SK-N-SH treated with all-trans-retinoic acid at 6 μM for 48 hours (cell line): ENCODE data around the gene SRRD.

Source experiments
- ATAC-seq: fragments of 200-7000 bp; cut with Tn5 transposase; 3 replicates; pipeline ENCODE4 v1.9.1; 2020; ENCODE audit warnings: mild to moderate bottlenecking, moderate library complexity
- BACH2 ChIP-seq: fragments of 250-450 bp; sonication (Bioruptor Pico); IDR thresholded peaks from 2 replicates; pipeline ENCODE4 v1.9.0; 2021; ENCODE audit warnings: mild to moderate bottlenecking, borderline replicate concordance
- CREB5 ChIP-seq: fragments of 250-450 bp; sonication (Bioruptor Pico); IDR thresholded peaks from 2 replicates; pipeline ENCODE4 v1.5.1; 2020; ENCODE audit warnings: low read depth, mild to moderate bottlenecking, moderate library complexity
- ESRRG ChIP-seq: fragments of 250-450 bp; sonication (Bioruptor Pico); IDR thresholded peaks from 2 replicates; pipeline ENCODE4 v1.6.1; 2021; ENCODE audit warnings: mild to moderate bottlenecking
- GLIS3 ChIP-seq: fragments of 250-450 bp; sonication (Bioruptor Pico); IDR thresholded peaks from 2 replicates; pipeline ENCODE4 v1.5.0; 2020; ENCODE audit warnings: mild to moderate bottlenecking, moderate library complexity
- ISL1 ChIP-seq: fragments of 250-450 bp; sonication (Bioruptor Pico); IDR thresholded peaks from 2 replicates; pipeline ENCODE4 v2.1.2; 2022; ENCODE audit warnings: mild to moderate bottlenecking, moderate library complexity
- OSR1 ChIP-seq: fragments of 250-450 bp; sonication (Bioruptor Pico); IDR thresholded peaks from 2 replicates; pipeline ENCODE4 v1.8.0; 2022; ENCODE audit warnings: moderate library complexity, mild to moderate bottlenecking, inconsistent platforms
- PATZ1 ChIP-seq: fragments of 250-450 bp; sonication (Bioruptor Pico); IDR thresholded peaks from 2 replicates; pipeline ENCODE4 v1.8.0; 2020; ENCODE audit warnings: mild to moderate bottlenecking, moderate library complexity, borderline replicate concordance
- POU6F1 ChIP-seq: fragments of 250-450 bp; sonication (Bioruptor Pico); IDR thresholded peaks from 2 replicates; pipeline ENCODE4 v1.8.0; 2021; ENCODE audit warnings: low read depth, mild to moderate bottlenecking, moderate library complexity, borderline replicate concordance
- PPARA ChIP-seq: fragments of 250-450 bp; sonication (Bioruptor Pico); IDR thresholded peaks from 2 replicates; pipeline ENCODE4 v1.5.0; 2020; ENCODE audit warnings: mild to moderate bottlenecking, borderline replicate concordance
- RARB ChIP-seq: fragments of 250-450 bp; sonication (Bioruptor Pico); IDR thresholded peaks from 2 replicates; pipeline ENCODE4 v1.8.0; 2021; ENCODE audit warnings: mild to moderate bottlenecking, moderate library complexity
- SNAI2 ChIP-seq: fragments of 250-450 bp; sonication (Bioruptor Pico); IDR thresholded peaks from 2 replicates; pipeline ENCODE4 v1.5.0; 2020; ENCODE audit warnings: mild to moderate bottlenecking, moderate library complexity
- TOX ChIP-seq: fragments of 250-450 bp; sonication (Bioruptor Pico); IDR thresholded peaks from 2 replicates; pipeline ENCODE4 v1.8.0; 2021; ENCODE audit warnings: mild to moderate bottlenecking, moderate library complexity, borderline replicate concordance
- ZC3H10 ChIP-seq: fragments of 250-450 bp; sonication (Bioruptor Pico); IDR thresholded peaks from 2 replicates; pipeline ENCODE4 v1.5.1; 2021; ENCODE audit warnings: mild to moderate bottlenecking, moderate library complexity
- ZFP3 ChIP-seq: fragments of 250-450 bp; sonication (Bioruptor Pico); IDR thresholded peaks from 2 replicates; pipeline ENCODE4 v1.5.0; 2020; ENCODE audit warnings: mild to moderate bottlenecking, moderate library complexity
- ZNF565 ChIP-seq: fragments of 450-650 bp; formaldehyde crosslinking; conservative IDR thresholded peaks from 2 replicates; pipeline ENCODE4 v1.5.0; 2020; ENCODE audit warnings: low read depth, mild to moderate bottlenecking, moderate library complexity
- ZNF70 ChIP-seq: fragments of 450-650 bp; formaldehyde crosslinking; IDR thresholded peaks from 2 replicates; pipeline ENCODE4 v1.5.0; 2020; ENCODE audit warnings: mild to moderate bottlenecking, moderate library complexity
- ZNF8 ChIP-seq: fragments of 450-650 bp; formaldehyde crosslinking; IDR thresholded peaks from 2 replicates; pipeline ENCODE4 v1.5.0; 2020; ENCODE audit warnings: mild to moderate bottlenecking, moderate library complexity
- TF ChIP-seq, protein P1 (sequence below): fragments of 250-450 bp; sonication (Bioruptor Pico); IDR thresholded peaks from 2 replicates; pipeline ENCODE4 v1.5.1; 2021; ENCODE audit warnings: mild to moderate bottlenecking, moderate library complexity
- TF ChIP-seq, protein P2 (sequence below): fragments of 250-450 bp; sonication (Bioruptor Pico); IDR thresholded peaks from 2 replicates; pipeline ENCODE4 v1.5.0; 2020; ENCODE audit warnings: mild to moderate bottlenecking, moderate library complexity

Gene SRRD

DNA sequence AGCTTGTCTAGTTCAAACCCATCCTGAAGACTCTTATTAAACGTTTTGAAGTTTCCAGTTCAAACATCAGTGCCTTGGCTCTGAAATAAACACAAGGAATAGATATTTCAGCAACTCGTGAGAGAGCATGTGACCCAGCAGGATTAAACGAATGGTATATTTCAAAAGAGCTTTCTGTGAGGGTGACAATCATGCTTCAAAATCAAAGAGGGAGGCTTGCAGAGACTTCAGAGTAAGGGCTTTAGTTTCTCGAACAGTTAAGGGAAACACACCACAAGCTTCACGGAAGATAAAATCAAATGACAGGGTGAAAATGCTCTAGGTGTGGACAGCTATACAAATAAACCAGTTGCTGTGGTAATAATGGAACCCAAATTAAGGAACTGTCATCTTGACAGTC lies 1.5 kb upstream of the SRRD start:
- TF ChIP-seq PATZ1 (CRISPR knock-in tag), result no peak
- no peak for TF ChIP-seq RARB (CRISPR knock-in tag)
- no peak for TF ChIP-seq TOX (CRISPR knock-in tag)
- TF ChIP-seq ZNF565 (CRISPR knock-in tag), result no peak
- no peak for TF ChIP-seq ESRRG
- no peak for TF ChIP-seq ISL1 (CRISPR knock-in tag)
- TF ChIP-seq GLIS3 (CRISPR knock-in tag), result no peak
- TF ChIP-seq ZNF70, result no peak
- no peak for TF ChIP-seq OSR1 (CRISPR knock-in tag)
- TF ChIP-seq ZC3H10 (CRISPR knock-in tag), result no peak
- TF ChIP-seq PPARA (CRISPR knock-in tag), result no peak
- TF ChIP-seq SNAI2 (CRISPR knock-in tag), result no peak
- TF ChIP-seq, protein P1, sequence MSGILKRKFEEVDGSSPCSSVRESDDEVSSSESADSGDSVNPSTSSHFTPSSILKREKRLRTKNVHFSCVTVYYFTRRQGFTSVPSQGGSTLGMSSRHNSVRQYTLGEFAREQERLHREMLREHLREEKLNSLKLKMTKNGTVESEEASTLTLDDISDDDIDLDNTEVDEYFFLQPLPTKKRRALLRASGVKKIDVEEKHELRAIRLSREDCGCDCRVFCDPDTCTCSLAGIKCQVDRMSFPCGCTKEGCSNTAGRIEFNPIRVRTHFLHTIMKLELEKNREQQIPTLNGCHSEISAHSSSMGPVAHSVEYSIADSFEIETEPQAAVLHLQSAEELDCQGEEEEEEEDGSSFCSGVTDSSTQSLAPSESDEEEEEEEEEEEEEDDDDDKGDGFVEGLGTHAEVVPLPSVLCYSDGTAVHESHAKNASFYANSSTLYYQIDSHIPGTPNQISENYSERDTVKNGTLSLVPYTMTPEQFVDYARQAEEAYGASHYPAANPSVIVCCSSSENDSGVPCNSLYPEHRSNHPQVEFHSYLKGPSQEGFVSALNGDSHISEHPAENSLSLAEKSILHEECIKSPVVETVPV (CRISPR knock-in tag), result no peak
- TF ChIP-seq BACH2 (CRISPR knock-in tag), result no peak
- TF ChIP-seq POU6F1 (CRISPR knock-in tag), result no peak
- ATAC-seq, result no peak

DNA sequence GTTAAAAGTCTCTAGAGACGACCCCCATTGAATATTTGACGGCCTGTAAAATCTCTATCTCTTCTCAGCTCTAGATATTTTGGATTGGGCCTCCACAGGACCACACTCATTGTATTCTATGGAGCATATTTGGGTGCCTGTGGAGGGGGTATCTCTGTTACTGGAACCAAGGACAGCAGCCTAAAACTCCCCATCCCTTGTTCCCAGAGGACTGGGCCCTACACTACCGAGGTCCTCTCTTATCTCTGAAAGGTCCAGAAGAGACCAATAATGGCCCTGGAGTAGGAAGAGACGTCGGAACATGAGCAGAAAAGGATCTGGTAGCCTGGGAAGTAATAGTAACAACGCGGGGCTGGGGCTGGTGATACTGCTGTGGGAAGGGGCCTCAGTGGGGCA lies 636 bp upstream of the SRRD start:
- TF ChIP-seq ZFP3, result no peak
- TF ChIP-seq GLIS3 (CRISPR knock-in tag), result no peak
- no peak for TF ChIP-seq ZNF565 (CRISPR knock-in tag)
- TF ChIP-seq CREB5 (CRISPR knock-in tag), result no peak
- no peak for TF ChIP-seq RARB (CRISPR knock-in tag)
- TF ChIP-seq, protein P2, sequence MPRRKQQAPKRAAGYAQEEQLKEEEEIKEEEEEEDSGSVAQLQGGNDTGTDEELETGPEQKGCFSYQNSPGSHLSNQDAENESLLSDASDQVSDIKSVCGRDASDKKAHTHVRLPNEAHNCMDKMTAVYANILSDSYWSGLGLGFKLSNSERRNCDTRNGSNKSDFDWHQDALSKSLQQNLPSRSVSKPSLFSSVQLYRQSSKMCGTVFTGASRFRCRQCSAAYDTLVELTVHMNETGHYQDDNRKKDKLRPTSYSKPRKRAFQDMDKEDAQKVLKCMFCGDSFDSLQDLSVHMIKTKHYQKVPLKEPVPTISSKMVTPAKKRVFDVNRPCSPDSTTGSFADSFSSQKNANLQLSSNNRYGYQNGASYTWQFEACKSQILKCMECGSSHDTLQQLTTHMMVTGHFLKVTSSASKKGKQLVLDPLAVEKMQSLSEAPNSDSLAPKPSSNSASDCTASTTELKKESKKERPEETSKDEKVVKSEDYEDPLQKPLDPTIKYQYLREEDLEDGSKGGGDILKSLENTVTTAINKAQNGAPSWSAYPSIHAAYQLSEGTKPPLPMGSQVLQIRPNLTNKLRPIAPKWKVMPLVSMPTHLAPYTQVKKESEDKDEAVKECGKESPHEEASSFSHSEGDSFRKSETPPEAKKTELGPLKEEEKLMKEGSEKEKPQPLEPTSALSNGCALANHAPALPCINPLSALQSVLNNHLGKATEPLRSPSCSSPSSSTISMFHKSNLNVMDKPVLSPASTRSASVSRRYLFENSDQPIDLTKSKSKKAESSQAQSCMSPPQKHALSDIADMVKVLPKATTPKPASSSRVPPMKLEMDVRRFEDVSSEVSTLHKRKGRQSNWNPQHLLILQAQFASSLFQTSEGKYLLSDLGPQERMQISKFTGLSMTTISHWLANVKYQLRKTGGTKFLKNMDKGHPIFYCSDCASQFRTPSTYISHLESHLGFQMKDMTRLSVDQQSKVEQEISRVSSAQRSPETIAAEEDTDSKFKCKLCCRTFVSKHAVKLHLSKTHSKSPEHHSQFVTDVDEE, result no peak
- TF ChIP-seq ZNF70, result no peak
- TF ChIP-seq ZNF8 (CRISPR knock-in tag), result no peak
- no peak for TF ChIP-seq PATZ1 (CRISPR knock-in tag)
- no peak for TF ChIP-seq ZC3H10 (CRISPR knock-in tag)
- TF ChIP-seq, protein P1 (CRISPR knock-in tag), result no peak
- no peak; the same call in 2 of the 3 replicates for ATAC-seq
